HG02588 (cell line): ENCODE data around the gene COL26A1.

Source experiments
- ATAC-seq: cut with Tn5 transposase; IDR thresholded peaks from one replicate; pipeline ENCODE4 v1.9.1; 2021; ENCODE audit warnings: mild to moderate bottlenecking, moderate library complexity; ENCODE audit not compliant: unreplicated experiment

Gene COL26A1

GRCh38 chr7:101563198-101563901 is 200.7 kb downstream of the COL26A1 start:
- no peak for ATAC-seq

- no peak for ATAC-seq
Measured at GRCh38 chr7:101563943-101564777, 201.5 kb downstream of the COL26A1 start.

- ATAC-seq: no peak
Measured at GRCh38 chr7:101564778-101565211, 202.1 kb downstream of the COL26A1 start.

GRCh38 chr7:101565601-101566209 is 203.0 kb downstream of the COL26A1 start:
- ATAC-seq: no peak

GRCh38 chr7:101567230-101567629 is 204.6 kb downstream of the COL26A1 start:
- ATAC-seq: no peak

GRCh38 chr7:101572156-101572555 is 209.5 kb downstream of the COL26A1 start:
- no peak for ATAC-seq

GRCh38 chr7:101575168-101575567 is 212.5 kb downstream of the COL26A1 start:
- ATAC-seq: no peak

GRCh38 chr7:101575721-101576120 is 213.0 kb downstream of the COL26A1 start:
- ATAC-seq: no peak

GRCh38 chr7:101576998-101577397 is 214.3 kb downstream of the COL26A1 start:
- ATAC-seq: no peak

GRCh38 chr7:101578552-101578951 is 215.9 kb downstream of the COL26A1 start:
- ATAC-seq: no peak

- ATAC-seq: no peak
Measured at GRCh38 chr7:101580596-101580995, 217.9 kb downstream of the COL26A1 start.

GRCh38 chr7:101581891-101582290 is 219.2 kb downstream of the COL26A1 start:
- ATAC-seq: no peak

- no peak for ATAC-seq
Measured at GRCh38 chr7:101582971-101583370, 220.3 kb downstream of the COL26A1 start.

- ATAC-seq: no peak
Measured at GRCh38 chr7:101586078-101586905, 223.6 kb downstream of the COL26A1 start.

GRCh38 chr7:101586906-101587677 is 224.4 kb downstream of the COL26A1 start:
- no peak for ATAC-seq

- no peak for ATAC-seq
Measured at GRCh38 chr7:101588131-101588935, 225.7 kb downstream of the COL26A1 start.

- ATAC-seq: no peak
Measured at GRCh38 chr7:101589052-101589451, 226.4 kb downstream of the COL26A1 start.

- ATAC-seq: no peak
Measured at GRCh38 chr7:101589976-101590662, 227.4 kb downstream of the COL26A1 start.
